ENCODE measurements around the gene BCR. TPM values are rescaled to one million over a fixed set of nuclear protein-coding genes. Genes with fewer than 3 reads are reported as not detected.

Gene BCR
- total RNA-seq, 1 donor: 28.6 TPM

DNA sequence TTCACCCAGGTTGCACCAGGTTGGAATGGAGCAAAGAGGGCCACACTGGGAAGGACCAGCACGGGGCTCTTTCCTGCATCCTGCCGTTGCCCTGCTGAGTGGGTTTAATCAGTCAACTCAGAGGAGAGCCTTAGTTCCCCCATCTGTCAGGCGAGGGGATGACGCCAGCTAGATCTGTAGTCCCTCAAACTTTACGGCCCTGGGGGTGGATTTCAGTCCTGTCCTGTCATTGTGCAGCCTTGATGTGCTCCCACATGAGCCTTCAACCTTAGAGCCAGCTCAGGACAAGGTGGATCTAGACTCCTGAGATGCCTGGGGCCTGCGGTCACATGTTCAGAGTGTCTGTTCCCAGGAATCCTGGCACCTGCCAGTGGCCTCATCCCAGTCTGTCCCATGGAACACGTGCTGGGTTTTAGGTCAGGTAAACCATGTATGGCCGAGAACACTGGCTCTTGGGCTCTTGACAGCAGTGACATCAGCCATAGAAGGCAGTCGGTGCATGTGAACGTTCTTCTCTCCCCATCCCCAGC is 104.3 kb downstream of the BCR start:
- no peaks in the 10 kb centered on the region for H3K79me2 ChIP-seq (ENCODE audit: insufficient read depth, low read length)
- H3K4me3 ChIP-seq (ENCODE audit: insufficient read depth, low read length): no peak overlapping the region
- no peaks in the 10 kb centered on the region for H3K9me3 ChIP-seq (ENCODE audit: low read depth, low read length)
- H4K20me1 ChIP-seq (ENCODE audit: insufficient read depth, low read length): peaks cover 3% of the 10 kb centered on the region
- H2AFZ ChIP-seq (ENCODE audit: low read length): no peak overlapping the region
- peaks cover 12% of the 10 kb centered on the region for H3K4me1 ChIP-seq (ENCODE audit: insufficient read depth, low read length)
- H3K4me2 ChIP-seq (ENCODE audit: insufficient read depth, low read length): no peak overlapping the region
- H3K36me3 ChIP-seq (ENCODE audit: insufficient read depth, low read length): peaks cover 18% of the 10 kb centered on the region
- H3K27ac ChIP-seq (ENCODE audit: low read depth, low read length): no peak overlapping the region
- H3K27me3 ChIP-seq (ENCODE audit: insufficient read depth, low read length): no peaks in the 10 kb centered on the region
- TF ChIP-seq CTCF (IDR thresholded peaks at IDR 0.05; ENCODE audit: extremely low read depth, low read depth, low read length): no peak
- no peak for DNase-seq (ENCODE audit: insufficient read length, low spot score, missing footprints)

DNA sequence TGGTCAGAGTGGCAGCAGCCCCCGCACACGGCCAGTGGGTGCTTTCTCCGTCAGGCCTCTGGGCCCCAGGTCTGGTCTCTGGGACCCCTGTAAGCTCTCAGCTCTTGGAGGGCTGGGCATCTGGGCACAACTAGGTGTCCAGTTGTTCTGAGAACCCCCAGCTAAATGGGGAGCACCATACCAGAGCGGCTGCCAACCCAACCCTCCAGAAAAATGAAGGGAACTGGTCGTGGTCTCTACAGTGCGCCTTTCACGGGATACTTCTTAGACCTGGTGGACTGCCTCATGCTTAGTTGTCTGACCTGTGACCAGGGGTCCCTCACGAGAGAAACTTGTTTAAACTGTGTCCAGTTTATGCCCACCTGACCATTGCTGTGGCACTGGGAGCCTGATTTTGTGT is 104.9 kb downstream of the BCR start:
- no peak for DNase-seq (ENCODE audit: insufficient read length, low spot score, missing footprints)
- no peak for TF ChIP-seq CTCF (IDR thresholded peaks at IDR 0.05; ENCODE audit: extremely low read depth, low read depth, low read length)
- Histone ChIP-seq H3K4me3 (ENCODE audit: insufficient read depth, low read length) (no peak overlapping the region), H2AFZ (ENCODE audit: low read length) (no peak overlapping the region), H3K9me3 (ENCODE audit: low read depth, low read length) (no peaks in the 10 kb centered on the region), H3K79me2 (ENCODE audit: insufficient read depth, low read length) (no peaks in the 10 kb centered on the region), H3K27me3 (ENCODE audit: insufficient read depth, low read length) (no peaks in the 10 kb centered on the region), H3K36me3 (ENCODE audit: insufficient read depth, low read length) (peaks cover 18% of the 10 kb centered on the region), H4K20me1 (ENCODE audit: insufficient read depth, low read length) (peaks cover 3% of the 10 kb centered on the region), H3K4me1 (ENCODE audit: insufficient read depth, low read length) (peaks cover 12% of the 10 kb centered on the region), H3K4me2 (ENCODE audit: insufficient read depth, low read length) (no peak overlapping the region), H3K27ac (ENCODE audit: low read depth, low read length) (no peak overlapping the region)

DNA sequence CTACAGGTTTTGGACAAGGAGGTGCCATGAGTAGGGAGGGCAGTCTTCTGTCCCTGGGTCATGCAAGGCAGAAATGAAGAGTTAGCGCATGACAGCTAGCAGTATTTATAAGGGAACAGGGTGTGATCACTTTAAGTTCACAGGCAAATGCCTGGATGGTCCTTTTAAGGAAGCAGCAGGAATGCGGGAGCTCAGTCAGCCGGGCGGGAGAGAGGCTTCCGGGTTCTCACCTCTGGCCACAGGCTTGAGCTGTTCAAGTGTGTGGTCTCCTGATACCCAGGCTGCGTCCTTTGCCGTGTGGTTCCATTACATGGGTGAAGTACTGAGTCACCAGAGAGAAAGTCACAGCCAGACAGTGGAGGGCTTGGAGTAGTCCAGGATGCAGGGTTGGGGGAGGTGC is 105.4 kb downstream of the BCR start:
- Histone ChIP-seq H4K20me1 (ENCODE audit: insufficient read depth, low read length) (peaks cover 3% of the 10 kb centered on the region), H3K4me3 (ENCODE audit: insufficient read depth, low read length) (no peak overlapping the region), H3K4me1 (ENCODE audit: insufficient read depth, low read length) (peaks cover 12% of the 10 kb centered on the region), H3K27ac (ENCODE audit: low read depth, low read length) (no peak overlapping the region), H3K79me2 (ENCODE audit: insufficient read depth, low read length) (no peaks in the 10 kb centered on the region), H3K9me3 (ENCODE audit: low read depth, low read length) (no peaks in the 10 kb centered on the region), H3K27me3 (ENCODE audit: insufficient read depth, low read length) (no peaks in the 10 kb centered on the region), H3K4me2 (ENCODE audit: insufficient read depth, low read length) (no peak overlapping the region), H3K36me3 (ENCODE audit: insufficient read depth, low read length) (peaks cover 16% of the 10 kb centered on the region), H2AFZ (ENCODE audit: low read length) (no peak overlapping the region)
- TF ChIP-seq CTCF (IDR thresholded peaks at IDR 0.05; ENCODE audit: extremely low read depth, low read depth, low read length): no peak
- no peak for DNase-seq (ENCODE audit: insufficient read length, low spot score, missing footprints)

- no peaks in the 10 kb centered on the region for H3K27me3 ChIP-seq (ENCODE audit: insufficient read depth, low read length)
- H3K4me2 ChIP-seq (ENCODE audit: insufficient read depth, low read length): no peak overlapping the region
- no peaks in the 10 kb centered on the region for H3K79me2 ChIP-seq (ENCODE audit: insufficient read depth, low read length)
- peaks cover 3% of the 10 kb centered on the region for H4K20me1 ChIP-seq (ENCODE audit: insufficient read depth, low read length)
- no peak for DNase-seq (ENCODE audit: insufficient read length, low spot score, missing footprints)
- peaks cover 15% of the 10 kb centered on the region for H3K36me3 ChIP-seq (ENCODE audit: insufficient read depth, low read length)
- H3K9me3 ChIP-seq (ENCODE audit: low read depth, low read length): no peaks in the 10 kb centered on the region
- no peak for TF ChIP-seq CTCF (IDR thresholded peaks at IDR 0.05; ENCODE audit: extremely low read depth, low read depth, low read length)
- H2AFZ ChIP-seq (ENCODE audit: low read length): no peak overlapping the region
- no peak overlapping the region for H3K27ac ChIP-seq (ENCODE audit: low read depth, low read length)
- H3K4me1 ChIP-seq (ENCODE audit: insufficient read depth, low read length): peaks cover 11% of the 10 kb centered on the region
- no peak overlapping the region for H3K4me3 ChIP-seq (ENCODE audit: insufficient read depth, low read length)
Measured at GRCh38 chr22:23286296-23286695, 106.0 kb downstream of the BCR start.

Measured in osteoblast (primary cell).